H1 (cell line): ENCODE results near the gene CMTM2. TPM values are rescaled to one million over a fixed set of nuclear protein-coding genes. Genes with fewer than 3 reads are reported as not detected.

Experiments
- CHD7 ChIP-seq: fragments of 300-600 bp; sonication (generic); IDR thresholded peaks from 2 replicates; pipeline ENCODE4 v1.7.1; 2012; ENCODE audit warnings: low read length, moderate library complexity, mild to moderate bottlenecking, inconsistent platforms; ENCODE audit not compliant: insufficient replicate concordance
- E2F6 ChIP-seq: IDR thresholded peaks from 2 replicates; pipeline ENCODE4 v1.6.1; 2012; ENCODE audit warnings: inconsistent platforms
- SP1 ChIP-seq: IDR thresholded peaks from 2 replicates; pipeline ENCODE4 v1.6.1; 2011; ENCODE audit warnings: low read depth, low read length
- SUZ12 ChIP-seq: fragments of 200-600 bp; sonication (generic); IDR thresholded peaks from 2 replicates; pipeline ENCODE4 v1.6.1; 2012; ENCODE audit warnings: mild to moderate bottlenecking, inconsistent platforms, low read length, moderate library complexity, mixed read lengths
- polyA plus RNA-seq, 7 experiments: library from polyadenylated mRNA; depleted of rRNA in 3 of 7; stranded (reverse) in 5 of 7; unstranded in 2 of 7; fragments of >200 nt in 5 of 7; fragments of 200-250 nt in 2 of 7; gene quantifications; 1 replicate in 5 of 7; 2 replicates in 1 of 7; 4 replicates in 1 of 7; pipeline versions ENCODE4 v1.2.1 to v1.2.3, GENCODE V29; 2011 to 2013; ENCODE audit warnings: missing spikeins in 2 of 7, mixed read lengths in 2 of 7
- total RNA-seq: library from RNA; stranded (reverse); fragmentation: NEBNext Ultra II Directional; extraction: Animal tissue kit (Norgen Biotek cat#: 25700); gene quantifications from 2 replicates; pipeline ENCODE4 v1.2.1, GENCODE V29; 2021

CMTM2 gene
- total and polyA plus RNA-seq, 2 of the 8 experiments (the other 6 are each of a cell fraction or from before 2014, with no cell fraction given): not detected

- TF ChIP-seq CHD7 (no peak), SUZ12 (no peak), SP1 (no peak), E2F6 (no peak)
These were observed 21.2 kb downstream of the CMTM2 start (continued) for GRCh38 chr16:66600477-66600876.
